Measurements from ENCODE around the gene RXFP1. TPM values are rescaled to one million over a fixed set of nuclear protein-coding genes. Genes with fewer than 3 reads are reported as not detected.

RXFP1 gene
- total RNA-seq, 4 donors from 2014 or later = 0.10 TPM; not detected in 3

- intact Hi-C loops (cut with DNase I; ENCODE audit: low total_unique reads) = no loop called here
- WGBS, 2 donors = 94 to 97% methylated on average over 6 of the region's 6 CpGs
- TF ChIP-seq, protein P1, sequence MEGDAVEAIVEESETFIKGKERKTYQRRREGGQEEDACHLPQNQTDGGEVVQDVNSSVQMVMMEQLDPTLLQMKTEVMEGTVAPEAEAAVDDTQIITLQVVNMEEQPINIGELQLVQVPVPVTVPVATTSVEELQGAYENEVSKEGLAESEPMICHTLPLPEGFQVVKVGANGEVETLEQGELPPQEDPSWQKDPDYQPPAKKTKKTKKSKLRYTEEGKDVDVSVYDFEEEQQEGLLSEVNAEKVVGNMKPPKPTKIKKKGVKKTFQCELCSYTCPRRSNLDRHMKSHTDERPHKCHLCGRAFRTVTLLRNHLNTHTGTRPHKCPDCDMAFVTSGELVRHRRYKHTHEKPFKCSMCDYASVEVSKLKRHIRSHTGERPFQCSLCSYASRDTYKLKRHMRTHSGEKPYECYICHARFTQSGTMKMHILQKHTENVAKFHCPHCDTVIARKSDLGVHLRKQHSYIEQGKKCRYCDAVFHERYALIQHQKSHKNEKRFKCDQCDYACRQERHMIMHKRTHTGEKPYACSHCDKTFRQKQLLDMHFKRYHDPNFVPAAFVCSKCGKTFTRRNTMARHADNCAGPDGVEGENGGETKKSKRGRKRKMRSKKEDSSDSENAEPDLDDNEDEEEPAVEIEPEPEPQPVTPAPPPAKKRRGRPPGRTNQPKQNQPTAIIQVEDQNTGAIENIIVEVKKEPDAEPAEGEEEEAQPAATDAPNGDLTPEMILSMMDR (IDR thresholded peaks at IDR 0.05) = no peak
- no peak for TF ChIP-seq POLR2A (IDR thresholded peaks at IDR 0.05)
These were observed 66.6 kb downstream of the RXFP1 start for GRCh38 chr4:158588285-158588684.

GRCh38 chr4:158588777-158589176 is 67.1 kb downstream of the RXFP1 start:
- no peak for DNase-seq (ENCODE audit: low spot score in 2 of 2)
- TF ChIP-seq, protein P1 (IDR thresholded peaks at IDR 0.05) = no peak
- TF ChIP-seq POLR2A (IDR thresholded peaks at IDR 0.05) = no peak
- no peak overlapping the region for H3K4me3 ChIP-seq (ENCODE audit: low read depth, poor library complexity, severe bottlenecking)
- WGBS, 2 donors = 72 to 82% methylated on average over 5 of the region's 5 CpGs
- intact Hi-C loops (cut with DNase I; ENCODE audit: low total_unique reads) = no loop called here

More at GRCh38 chr4:158588285-158588684, 66.6 kb downstream of the RXFP1 start:
- no peak overlapping the region for H3K4me3 ChIP-seq (ENCODE audit: low read depth, poor library complexity, severe bottlenecking)
- DNase-seq (ENCODE audit: low spot score in 2 of 2) = no peak

DNA sequence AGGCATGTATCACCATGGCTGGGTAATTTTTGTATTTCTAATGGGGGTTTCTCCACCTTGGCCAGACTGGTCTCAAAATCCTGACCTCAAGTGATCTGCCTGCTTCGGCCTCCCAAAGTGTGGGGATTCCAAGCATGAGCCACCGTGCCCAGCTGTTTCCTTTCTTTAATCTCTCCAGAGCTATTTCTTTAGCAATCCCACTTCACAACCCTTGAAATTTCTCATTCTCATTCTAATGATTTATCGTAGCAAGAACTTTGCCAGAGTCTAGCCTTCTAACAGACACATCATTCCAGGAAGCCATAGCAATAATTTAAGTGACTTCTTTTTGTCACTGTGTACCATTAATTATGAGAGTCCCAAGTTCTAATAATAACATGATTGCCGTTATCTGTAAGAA is 68.6 kb downstream of the RXFP1 start:
- intact Hi-C loops (cut with DNase I; ENCODE audit: low total_unique reads) = no loop called here
- DNase-seq (ENCODE audit: low spot score in 2 of 2) = no peak
- no peak overlapping the region for H3K4me3 ChIP-seq (ENCODE audit: low read depth, poor library complexity, severe bottlenecking)
- WGBS, 2 donors = 70 to 73% methylated on average over 4 of the region's 4 CpGs
- no peak for TF ChIP-seq POLR2A (IDR thresholded peaks at IDR 0.05)
- TF ChIP-seq, protein P1 (IDR thresholded peaks at IDR 0.05) = no peak

GRCh38 chr4:158590824-158591223 is 69.1 kb downstream of the RXFP1 start:
- no peak overlapping the region for H3K4me3 ChIP-seq (ENCODE audit: low read depth, poor library complexity, severe bottlenecking)
- DNase-seq (ENCODE audit: low spot score in 2 of 2) = no peak
- WGBS, 2 donors = 85 to 89% methylated on average over 3 of the region's 3 CpGs
- intact Hi-C loops (cut with DNase I; ENCODE audit: low total_unique reads) = no loop called here
- no peak for TF ChIP-seq POLR2A (IDR thresholded peaks at IDR 0.05)
- TF ChIP-seq, protein P1 (IDR thresholded peaks at IDR 0.05) = no peak

GRCh38 chr4:158597879-158598596 is 76.4 kb downstream of the RXFP1 start:
- WGBS, 2 donors = 48 to 55% methylated on average over 5 of the region's 5 CpGs
- DNase-seq (ENCODE audit: low spot score in 2 of 2) = no peak
- H3K4me3 ChIP-seq (ENCODE audit: low read depth, poor library complexity, severe bottlenecking) = no peak overlapping the region
- no peak for TF ChIP-seq POLR2A (IDR thresholded peaks at IDR 0.05)
- TF ChIP-seq, protein P1 (IDR thresholded peaks at IDR 0.05) = no peak
- intact Hi-C loops (cut with DNase I; ENCODE audit: low total_unique reads) = no loop called here

DNA sequence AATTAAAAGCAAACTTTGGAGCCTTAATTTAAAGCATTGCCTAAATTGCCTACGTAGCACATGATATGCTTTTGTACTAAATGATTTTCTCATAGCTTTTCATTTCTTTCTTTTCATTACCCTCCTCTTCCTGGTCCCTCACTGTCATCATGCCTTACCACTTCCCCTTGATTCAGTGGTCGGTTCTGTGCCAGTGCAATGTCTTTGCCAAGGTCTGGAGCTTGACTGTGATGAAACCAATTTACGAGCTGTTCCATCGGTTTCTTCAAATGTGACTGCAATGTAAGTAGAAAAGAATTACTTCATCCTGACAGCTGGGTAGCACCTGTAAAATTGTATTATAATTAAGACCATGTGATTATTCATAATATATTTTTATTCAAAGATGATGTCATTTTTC is 77.5 kb downstream of the RXFP1 start:
- 36 to 46% methylated on average over 4 of the region's 4 CpGs for WGBS, 2 donors
- no peak overlapping the region for H3K4me3 ChIP-seq (ENCODE audit: low read depth, poor library complexity, severe bottlenecking)
- DNase-seq (ENCODE audit: low spot score in 2 of 2) = no peak
- TF ChIP-seq, protein P1 (IDR thresholded peaks at IDR 0.05) = no peak
- TF ChIP-seq POLR2A (IDR thresholded peaks at IDR 0.05) = no peak
- intact Hi-C loops (cut with DNase I; ENCODE audit: low total_unique reads) = no loop called here
